H54 (cell line): ENCODE measurements around the gene CYP4B1.

Source experiments
- DNase-seq: peaks from one replicate; pipeline ENCODE4 v3.0.0; 2011; ENCODE audit warnings: low spot score, mixed read lengths; ENCODE audit not compliant: insufficient read length
- FAIRE-seq: peaks from 3 replicates; lab custom pipeline; 2011; peaks lifted over from hg19 to GRCh38; lab: Jason Lieb, UNC
- POLR2A ChIP-seq: IDR thresholded peaks from 2 replicates; pipeline ENCODE4 v1.6.1; 2011; ENCODE audit warnings: low read depth, mild to moderate bottlenecking, low read length

Gene CYP4B1

GRCh38 chr1:46862348-46862747, 63.5 kb downstream of the CYP4B1 start:
- no peak for TF ChIP-seq POLR2A
- DNase-seq (no peak), FAIRE-seq (no peak)
